Endothelial cell of umbilical vein (primary cell): ENCODE data around the gene PRR19. TPM values are rescaled to one million over a fixed set of nuclear protein-coding genes. Genes with fewer than 3 reads are reported as not detected.

Experiments
- BruUV-seq: library from RNA; stranded (reverse); fragments of 400-500 nt; replicated peaks from 2 replicates; lab custom pipeline; 2021; lab: Mats Ljungman, UMichigan
- CTCF ChIA-PET: fragments of 300-600, 350-600 bp; sonication (Branson Sonifier 250); formaldehyde crosslinking; loops from one replicate; lab custom pipeline; 2021; ENCODE audit warnings: antibody characterized with exemption, inconsistent platforms; lab: Charles Lee
- POLR2A ChIA-PET: fragments of 300-600, 350-600 bp; sonication (Branson Sonifier 250); formaldehyde crosslinking; loops from one replicate; lab custom pipeline; 2021; ENCODE audit warnings: antibody characterized with exemption, inconsistent platforms; lab: Charles Lee
- DNase-seq: peaks from one replicate; pipeline ENCODE4 v3.0.0-alpha.2; 2011; ENCODE audit warnings: low read depth, low spot score
- FAIRE-seq: peaks from 2 replicates; lab custom pipeline; 2011; peaks lifted over from hg19 to GRCh38; lab: Jason Lieb, UNC
- H2AFZ ChIP-seq: 2 replicates; pipeline ENCODE4 v1.6.0; 2012; ENCODE audit warnings: low read depth, low read length, control low read depth, inconsistent platforms
- H3K27ac ChIP-seq: 2 replicates; pipeline ENCODE4 v1.5.1; 2011; ENCODE audit warnings: low read depth, mild to moderate bottlenecking, control low read depth, low read length, moderate library complexity; ENCODE audit not compliant: insufficient read depth
- H3K27me3 ChIP-seq, 2 experiments: 2 replicates each; pipeline versions ENCODE4 v1.6.0 to v1.6.1; 2011; ENCODE audit warnings: low read length in 2 of 2, mixed read lengths in 1 of 2; ENCODE audit not compliant: control insufficient read depth in 2 of 2, insufficient read depth in 2 of 2
- H3K36me3 ChIP-seq, 2 experiments: 2 replicates in 1 of 2; 3 replicates in 1 of 2; pipeline ENCODE4 v1.5.1; 2011; ENCODE audit warnings: low read length in 2 of 2, mild to moderate bottlenecking in 1 of 2, moderate library complexity in 1 of 2; ENCODE audit not compliant: control insufficient read depth in 2 of 2, insufficient read depth in 2 of 2; ENCODE audit errors: extremely low read depth in 1 of 2
- H3K4me1 ChIP-seq: 3 replicates; pipeline ENCODE4 v1.5.1; 2011; ENCODE audit warnings: mild to moderate bottlenecking, low read length; ENCODE audit not compliant: control insufficient read depth, insufficient read depth; ENCODE audit errors: extremely low read depth
- H3K4me2 ChIP-seq: 2 replicates; pipeline ENCODE4 v1.6.1; 2011; ENCODE audit warnings: low read length, control low read depth, mixed read lengths; ENCODE audit not compliant: insufficient read depth
- H3K4me3 ChIP-seq, 3 experiments: fragments of 200-600 bp in 1 of 3; sonication (generic), shearing (Covaris generic) in 1 of 3; replicated peaks in 1 of 3; 2 replicates each; pipeline ENCODE4 v1.5.1; 2011 to 2016; ENCODE audit warnings: control low read depth in 3 of 3, low read length in 3 of 3, mild to moderate bottlenecking in 2 of 3, inconsistent platforms in 1 of 3, low read depth in 1 of 3, moderate library complexity in 1 of 3; ENCODE audit not compliant: insufficient read depth in 1 of 3
- H3K79me2 ChIP-seq: 2 replicates; pipeline ENCODE4 v1.6.0; 2012; ENCODE audit warnings: low read length, inconsistent platforms; ENCODE audit not compliant: control insufficient read depth, insufficient read depth
- H3K9ac ChIP-seq: replicated peaks from 2 replicates; pipeline ENCODE3; 2011; ENCODE audit warnings: low read length, control low read depth; ENCODE audit not compliant: insufficient read depth; ENCODE audit errors: extremely low read depth
- H3K9me1 ChIP-seq: replicated peaks from 3 replicates; pipeline ENCODE4 v1.6.0; 2011; ENCODE audit warnings: mild to moderate bottlenecking, low read length; ENCODE audit not compliant: control insufficient read depth, insufficient read depth; ENCODE audit errors: extremely low read depth
- H3K9me3 ChIP-seq: replicated peaks from 2 replicates; pipeline ENCODE4 v1.5.1; 2012; ENCODE audit warnings: low read length, inconsistent platforms; ENCODE audit not compliant: control insufficient read depth, insufficient read depth
- H4K20me1 ChIP-seq: replicated peaks from 2 replicates; pipeline ENCODE3; 2011; ENCODE audit warnings: mild to moderate bottlenecking, low read length; ENCODE audit not compliant: control insufficient read depth, insufficient read depth; ENCODE audit errors: extremely low read depth
- CTCF ChIP-seq, 2 donors: IDR thresholded peaks; 1 replicate in 1 of 2; 2 replicates in 1 of 2; pipeline ENCODE4 v1.5.1; 2011; ENCODE audit warnings: low read length in 2 of 2, mild to moderate bottlenecking in 2 of 2, moderate library complexity in 2 of 2, control low read depth in 1 of 2, inconsistent platforms in 1 of 2, low read depth in 1 of 2; ENCODE audit not compliant: insufficient read depth in 1 of 2; ENCODE audit errors: extremely low read depth in 1 of 2
- EZH2 ChIP-seq: IDR thresholded peaks from 2 replicates; pipeline ENCODE4 v1.6.1; 2012; ENCODE audit warnings: borderline replicate concordance, low read depth, mild to moderate bottlenecking, moderate library complexity, low read length, inconsistent platforms; ENCODE audit not compliant: severe bottlenecking
- FOS ChIP-seq: IDR thresholded peaks from 2 replicates; pipeline ENCODE4 v1.6.1; 2011; ENCODE audit warnings: mild to moderate bottlenecking, low read length, moderate library complexity, borderline replicate concordance; ENCODE audit not compliant: insufficient read depth
- GATA2 ChIP-seq: IDR thresholded peaks from 2 replicates; pipeline ENCODE4 v1.7.0; 2011; ENCODE audit warnings: low read depth, mild to moderate bottlenecking, moderate library complexity, mixed read lengths, low read length; ENCODE audit not compliant: insufficient read length, insufficient read depth
- JUN ChIP-seq: IDR thresholded peaks from 2 replicates; pipeline ENCODE4 v1.6.1; 2011; ENCODE audit warnings: borderline replicate concordance, low read depth; ENCODE audit not compliant: insufficient read length, insufficient read depth
- MAX ChIP-seq: IDR thresholded peaks from 2 replicates; pipeline ENCODE4 v1.6.1; 2011; ENCODE audit not compliant: insufficient read depth, insufficient read length
- MYC ChIP-seq: IDR thresholded peaks from one replicate; pipeline ENCODE4 v1.6.1; 2011; ENCODE audit warnings: mild to moderate bottlenecking, low read depth, low read length
- POLR2A ChIP-seq: IDR thresholded peaks from 2 replicates; pipeline ENCODE4 v1.6.1; 2012; ENCODE audit warnings: low read depth, mild to moderate bottlenecking, control low read depth, low read length
- POLR2AphosphoS5 ChIP-seq: IDR thresholded peaks from 2 replicates; pipeline ENCODE4 v1.6.1; 2012; ENCODE audit warnings: low read depth, mild to moderate bottlenecking, control low read depth, low read length, moderate library complexity; ENCODE audit not compliant: insufficient read depth
- dilution Hi-C: fragments of 300-500 bp; cut with MboI; formaldehyde crosslinking; loops from one replicate; pipeline ENCODE4 v1.15.0; 2019; ENCODE audit warnings: low sequenced_read_pairs; ENCODE audit not compliant: extremely low pct_ligation_motif_present
- intact Hi-C: fragments of 100-400 bp; cut with micrococcal nuclease; formaldehyde crosslinking; loops from one replicate; pipeline ENCODE4 v1.10.0; 2022
- polyA plus RNA-seq, 4 experiments: library from polyadenylated mRNA; depleted of rRNA in 3 of 4; stranded (reverse) in 3 of 4; unstranded in 1 of 4; fragments of >200 nt; gene quantifications; 2 replicates each; pipeline versions ENCODE4 v1.2.1 to v1.2.3, GENCODE V29; 2011 to 2012; ENCODE audit warnings: missing spikeins in 1 of 4
- total RNA-seq: library from RNA; stranded (reverse); gene quantifications from 2 replicates; pipeline ENCODE4 v1.2.3, GENCODE V29; 2021

The PRR19 gene
- total and polyA plus RNA-seq, 2 donors (not counting 3 experiments of a cell fraction or from before 2014, with no cell fraction given) = 1.0 to 1.4 TPM

GRCh38 chr19:42272989-42273406 is 28.9 kb upstream of the PRR19 start:
- H3K9ac ChIP-seq = no peak overlapping the region
- H3K4me3 ChIP-seq = no peak overlapping the region
- ChIA-PET POLR2A (no interaction called here), CTCF (no interaction called here)
- H3K4me2 ChIP-seq = no peak overlapping the region
- H4K20me1 ChIP-seq = no peaks in the 10 kb centered on the region
- H3K27me3 ChIP-seq = no peaks in the 10 kb centered on the region
- H3K27ac ChIP-seq = no peak overlapping the region
- peaks cover 28% of the 10 kb centered on the region for H3K4me1 ChIP-seq
- FAIRE-seq (no peak), DNase-seq (no peak)
- no TSS peak for BruUV-seq
- dilution Hi-C loops = no loop called here
- no peak for TF ChIP-seq MYC
- no peak for TF ChIP-seq CTCF (IDR thresholded peaks at IDR 0.05; ENCODE audit: extremely low read depth in 1 of 2, insufficient read depth in 1 of 2, low read depth in 1 of 2, low read length in 2 of 2)
- TF ChIP-seq JUN = no peak
- no peak for TF ChIP-seq POLR2AphosphoS5
- no peak for TF ChIP-seq FOS
- no peak for TF ChIP-seq POLR2A
- no peak for TF ChIP-seq MAX
- no peak for TF ChIP-seq EZH2
- TF ChIP-seq GATA2 = no peak
- H3K9me1 ChIP-seq = no peaks in the 10 kb centered on the region
- no peaks in the 10 kb centered on the region for H3K9me3 ChIP-seq
- peaks cover 44% of the 10 kb centered on the region for H3K79me2 ChIP-seq
- peaks cover 12 to 28% of the 10 kb centered on the region in 2 experiments for H3K36me3 ChIP-seq
- H2AFZ ChIP-seq = no peak overlapping the region
- intact Hi-C loops = no loop called here
